Activated gamma-delta T cell treated with Interleukin-2 at 50 U/mL for 16 hours (primary cell): ENCODE data around the gene USP16.

Experiments used
- DNase-seq: peaks from one replicate; pipeline ENCODE4 v3.0.0-alpha.2; 2020

The USP16 gene

DNA sequence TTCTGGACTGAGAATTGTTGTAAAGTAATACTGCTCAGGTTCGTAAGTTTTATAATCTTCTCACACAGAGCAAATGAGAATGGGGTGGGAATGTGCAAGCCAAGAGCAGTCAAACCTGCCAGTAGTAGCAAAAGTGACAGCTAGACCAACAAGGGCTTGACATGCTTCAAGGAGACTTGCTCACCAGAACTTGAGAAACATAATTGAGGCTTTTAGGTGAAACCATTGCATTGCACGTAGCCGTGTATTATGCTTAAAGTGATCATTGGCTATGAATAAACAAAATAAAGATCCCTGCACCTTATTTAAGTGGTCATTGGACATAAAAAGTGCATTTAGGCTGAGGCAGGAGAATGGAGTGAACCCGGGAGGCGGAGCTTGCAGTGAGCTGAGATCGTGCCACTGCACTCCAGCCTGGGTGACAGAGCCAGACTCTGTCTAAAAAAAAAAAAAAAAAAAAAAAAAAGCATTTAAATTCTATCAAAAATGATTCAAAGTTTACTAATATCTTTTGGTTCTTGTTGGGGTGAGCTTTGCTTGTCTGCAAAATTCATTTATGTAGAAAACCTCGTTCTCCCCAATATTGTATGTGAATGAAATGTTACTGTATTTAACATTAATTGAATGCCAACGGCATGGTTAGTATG lies 60.8 kb downstream of the USP16 start:
- DNase-seq, result no peak

DNA sequence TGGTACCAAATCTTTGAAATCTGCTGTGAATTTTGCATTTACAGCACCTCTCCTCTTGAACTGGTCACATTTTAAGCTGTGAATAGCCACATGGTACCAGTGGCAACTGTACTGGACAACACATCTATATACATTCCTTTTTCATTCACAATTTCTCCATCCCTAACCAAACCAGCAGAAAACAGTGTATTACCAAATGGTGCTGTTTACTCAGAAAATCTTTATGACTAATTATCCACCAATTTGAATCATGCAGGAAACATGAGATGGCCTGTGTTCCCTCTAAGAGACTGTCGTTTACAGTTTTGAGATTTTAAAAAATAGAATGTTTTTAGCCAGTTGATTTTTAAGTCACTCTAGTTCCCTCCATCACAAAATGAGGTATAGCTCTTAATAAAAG lies 66.6 kb downstream of the USP16 start:
- no peak for DNase-seq

DNA sequence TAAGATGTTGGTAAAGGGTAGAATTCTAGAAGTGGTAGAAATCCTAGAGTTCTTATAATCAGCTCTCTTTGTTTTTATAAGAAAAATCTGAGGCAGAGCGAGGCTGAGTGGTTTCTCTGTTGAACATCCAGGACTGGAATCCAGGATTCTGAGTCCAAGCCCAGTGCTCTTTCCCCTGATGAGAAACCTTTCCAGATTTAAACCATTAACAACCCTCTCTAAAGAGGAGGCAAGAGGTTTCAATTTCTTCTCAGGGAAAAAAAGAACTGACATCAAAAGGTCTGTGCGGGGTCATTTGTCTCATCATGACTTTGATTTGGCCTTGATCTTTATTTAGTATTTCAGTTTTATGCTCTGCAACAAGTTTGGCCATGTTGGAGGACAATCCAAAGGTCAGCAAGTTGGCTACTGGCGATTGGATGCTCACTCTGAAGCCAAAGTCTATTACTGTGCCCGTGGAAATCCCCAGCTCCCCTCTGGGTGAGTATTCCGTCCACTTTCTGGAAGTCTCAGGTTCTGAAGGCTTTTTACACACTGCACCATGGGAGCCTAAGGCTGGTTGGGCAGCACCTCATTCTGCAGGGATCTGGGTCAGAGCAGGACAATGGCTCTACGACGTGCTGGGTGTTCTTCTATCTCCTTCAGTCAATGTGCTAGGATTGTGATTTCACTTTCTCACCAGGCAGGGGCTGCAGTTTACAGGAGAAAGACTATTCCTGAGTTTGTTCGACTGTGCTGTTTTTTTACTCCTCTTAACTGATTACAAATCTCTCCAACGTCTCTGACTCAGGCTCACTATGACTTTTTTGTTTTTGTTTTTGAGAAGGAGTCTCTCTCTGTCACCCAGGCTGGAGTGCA lies 67.9 kb downstream of the USP16 start:
- DNase-seq, result no peak

DNA sequence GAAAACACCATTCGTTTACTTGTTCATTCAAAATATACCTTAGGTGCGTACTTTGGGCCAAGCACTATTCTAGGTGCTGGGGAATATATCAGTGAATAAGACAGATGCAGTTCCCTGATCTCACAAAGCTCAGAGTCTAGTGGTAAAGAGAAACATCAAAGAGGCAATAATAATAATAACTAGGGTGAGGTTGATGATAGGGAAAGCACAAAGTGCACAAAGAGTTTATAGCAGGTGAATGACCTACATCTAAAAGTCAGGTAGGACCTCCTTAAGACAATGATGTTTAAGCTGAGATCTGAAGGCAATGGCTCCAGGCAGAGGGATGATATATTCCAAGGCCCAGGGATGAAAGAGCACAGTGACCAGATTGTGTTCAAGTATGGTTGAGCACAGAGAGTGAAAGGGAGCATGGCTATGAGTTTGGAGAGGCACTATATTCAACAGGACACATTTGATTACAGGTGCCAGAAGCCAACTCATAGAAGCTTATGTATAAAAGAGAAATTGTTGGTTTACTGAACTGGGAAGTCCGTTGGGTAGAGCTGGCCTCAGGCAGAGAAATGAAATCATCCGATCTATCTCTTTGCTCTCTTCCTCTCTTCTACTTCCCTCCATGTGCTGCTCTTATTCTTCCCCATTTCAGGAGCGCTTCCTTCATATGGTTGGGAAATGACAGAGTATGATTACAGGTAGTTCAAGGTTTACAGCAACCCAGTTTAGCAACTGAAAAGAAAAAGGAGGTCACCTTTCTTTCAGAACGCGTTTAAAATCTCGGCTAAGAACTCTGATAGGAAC lies 71.9 kb downstream of the USP16 start:
- no peak for DNase-seq

DNA sequence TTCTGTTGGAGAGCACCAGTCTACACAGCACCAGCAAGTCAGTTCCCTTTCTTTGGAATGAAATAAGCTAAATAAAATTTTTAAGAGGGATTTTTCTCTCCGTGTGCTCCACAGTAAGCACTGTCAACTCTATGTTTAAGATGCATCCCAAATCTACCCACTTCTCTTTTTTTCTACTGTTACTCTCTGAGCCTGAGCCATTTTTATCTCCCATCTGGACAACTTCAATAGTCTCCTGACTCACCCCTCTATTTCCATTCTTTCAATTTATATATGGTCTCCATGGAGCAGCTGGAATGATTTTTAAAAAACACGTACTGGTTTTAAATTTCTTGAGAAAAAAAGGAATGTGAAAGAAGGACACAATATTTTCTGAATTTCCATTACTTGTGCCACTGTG lies 73.7 kb downstream of the USP16 start:
- DNase-seq, result no peak

DNA sequence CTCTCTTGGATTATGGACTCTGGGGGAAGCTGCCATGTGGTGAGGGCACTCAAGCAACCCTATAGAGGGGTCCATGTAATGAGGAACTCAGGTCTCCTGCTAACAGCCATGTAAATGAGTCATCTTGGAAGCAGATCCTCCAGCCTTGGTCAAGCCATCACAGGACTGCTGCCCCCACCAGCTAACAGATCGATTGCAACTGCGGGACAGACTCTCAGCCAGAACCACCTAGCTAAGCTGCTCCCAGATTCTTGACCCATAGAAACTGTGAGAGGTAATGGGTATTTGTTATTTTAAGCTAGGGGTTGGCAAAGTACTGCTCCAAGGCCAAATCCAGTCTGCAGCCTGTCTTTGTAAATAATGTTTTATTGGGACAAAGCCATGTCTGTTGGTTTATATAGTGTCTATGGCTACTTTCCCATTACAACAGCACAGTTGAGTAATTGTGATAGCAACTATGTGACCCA lies 78.4 kb downstream of the USP16 start:
- DNase-seq, result no peak
